CD4-positive, alpha-beta T cell treated with Interleukin-17A for 4 hours (primary cell): ENCODE data around the gene CBLN3.
"Not testable (repeated sequence)": the region's sequence is repeated elsewhere in the genome, so short reads cannot be mapped to it uniquely, and the experiment has no call there.

Experiments
- DNase-seq: peaks from one replicate; pipeline ENCODE4 v3.0.0-alpha.2; 2020; ENCODE audit warnings: mixed read lengths

CBLN3 gene

GRCh38 chr14:24399999-24400718 is 29.3 kb downstream of the CBLN3 start:
- DNase-seq = no peak

- DNase-seq = no peak
These were observed 30.0 kb downstream of the CBLN3 start for GRCh38 chr14:24399447-24399822.

DNA sequence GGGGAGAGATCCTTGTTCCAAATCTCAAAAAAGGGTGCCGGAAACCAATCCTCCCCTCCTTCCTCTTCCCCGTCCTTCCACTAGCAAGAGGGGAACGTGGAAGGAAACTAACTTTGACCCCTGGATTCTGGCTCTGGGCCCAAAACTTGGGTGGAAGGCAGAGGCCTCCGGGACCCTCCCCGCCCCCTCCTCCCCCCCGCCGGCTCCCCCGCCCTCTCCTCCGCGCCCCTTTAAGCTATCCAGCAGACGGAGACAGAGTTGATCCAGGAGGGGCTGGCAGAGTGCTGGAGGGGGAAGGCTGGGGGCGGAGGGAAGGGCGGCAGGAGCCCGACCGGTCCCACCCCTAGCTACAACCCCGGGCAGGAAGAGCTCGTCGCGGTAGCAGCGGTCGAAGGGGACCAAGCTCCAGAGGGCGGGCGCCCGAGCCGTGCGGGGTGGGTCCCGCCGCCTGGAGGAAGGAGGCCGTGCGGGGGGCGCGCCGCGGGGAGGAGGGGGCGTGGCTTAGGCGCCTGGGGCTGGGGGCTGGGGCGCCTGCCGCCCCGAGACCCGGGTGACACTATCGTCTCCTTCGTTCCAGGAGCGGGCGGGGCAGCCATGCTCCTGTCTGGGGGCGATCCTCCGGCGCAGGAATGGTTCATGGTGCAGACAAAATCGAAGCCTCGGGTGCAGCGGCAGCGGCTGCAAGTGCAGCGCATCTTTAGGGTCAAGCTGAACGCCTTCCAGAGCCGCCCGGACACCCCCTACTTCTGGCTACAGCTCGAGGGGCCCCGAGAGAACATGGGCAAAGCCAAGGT is 30.6 kb downstream of the CBLN3 start, which contains the start of gene NYNRIN:
Gene NYNRIN (plus strand): TSS at position 351 of the 794 bp plus-strand sequence. CDS start 244 bp downstream, at position 595.
- DNase-seq = peak; percentile 59

DNA sequence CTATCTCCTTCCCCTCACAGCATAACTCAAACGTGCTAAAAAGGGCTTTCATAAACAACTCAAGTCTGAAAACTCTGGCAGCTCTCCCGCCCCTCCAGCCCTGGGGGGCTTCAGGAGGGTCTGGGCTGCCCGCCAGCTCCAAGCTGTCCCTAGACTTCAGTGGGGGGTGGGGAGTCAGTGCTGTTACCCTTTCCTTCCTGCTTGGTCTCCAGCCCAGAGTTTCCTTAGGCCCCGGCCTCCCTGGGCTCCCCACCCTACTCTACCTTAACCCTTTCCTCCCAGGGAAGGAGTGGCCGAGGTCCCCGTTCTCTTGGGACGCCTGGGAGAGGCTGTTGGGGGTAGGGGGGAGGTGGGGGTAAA is 31.2 kb downstream of the CBLN3 start:
- DNase-seq = no peak

- no peak for DNase-seq
These were observed 31.7 kb downstream of the CBLN3 start for GRCh38 chr14:24397639-24398292.

GRCh38 chr14:24395609-24396582 is 33.6 kb downstream of the CBLN3 start:
- DNase-seq = no peak

- DNase-seq = no peak
These were observed 35.2 kb downstream of the CBLN3 start for GRCh38 chr14:24394275-24394674.

DNA sequence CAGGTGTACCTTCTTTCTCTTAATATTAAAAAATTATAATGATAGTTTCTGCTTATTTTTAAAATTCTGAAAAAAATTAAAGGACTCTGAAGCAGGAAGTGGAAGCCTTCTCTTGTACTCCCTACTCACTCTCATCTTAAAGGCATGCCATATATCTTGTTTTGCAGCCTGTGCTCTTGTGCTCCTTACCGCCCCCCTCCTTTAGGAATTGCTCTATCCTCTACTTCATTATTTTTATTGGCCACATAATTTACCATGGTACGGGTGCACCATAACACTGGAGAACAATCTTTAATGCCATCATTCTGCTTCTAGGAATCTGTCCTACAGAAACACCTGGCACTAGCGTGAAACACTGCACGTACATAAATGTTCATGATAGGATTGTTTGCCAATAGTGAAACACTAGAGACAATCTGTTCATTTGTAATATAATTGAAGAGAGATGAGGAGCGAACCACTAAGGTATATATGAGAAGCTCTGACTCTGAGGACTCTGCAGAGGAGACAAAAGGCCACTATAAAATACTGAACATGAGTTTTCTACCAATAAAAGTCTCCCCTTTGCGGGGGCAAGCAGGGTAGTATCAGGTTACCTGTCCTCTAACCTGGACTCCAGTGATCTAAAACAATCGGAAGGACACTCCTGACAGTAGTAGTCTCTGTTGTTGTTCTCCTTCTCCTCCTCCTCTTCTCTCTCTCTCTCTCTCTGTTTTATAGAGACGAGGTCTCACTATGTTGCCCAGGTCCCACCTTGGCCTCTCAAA is 37.0 kb downstream of the CBLN3 start:
- DNase-seq = no peak

DNA sequence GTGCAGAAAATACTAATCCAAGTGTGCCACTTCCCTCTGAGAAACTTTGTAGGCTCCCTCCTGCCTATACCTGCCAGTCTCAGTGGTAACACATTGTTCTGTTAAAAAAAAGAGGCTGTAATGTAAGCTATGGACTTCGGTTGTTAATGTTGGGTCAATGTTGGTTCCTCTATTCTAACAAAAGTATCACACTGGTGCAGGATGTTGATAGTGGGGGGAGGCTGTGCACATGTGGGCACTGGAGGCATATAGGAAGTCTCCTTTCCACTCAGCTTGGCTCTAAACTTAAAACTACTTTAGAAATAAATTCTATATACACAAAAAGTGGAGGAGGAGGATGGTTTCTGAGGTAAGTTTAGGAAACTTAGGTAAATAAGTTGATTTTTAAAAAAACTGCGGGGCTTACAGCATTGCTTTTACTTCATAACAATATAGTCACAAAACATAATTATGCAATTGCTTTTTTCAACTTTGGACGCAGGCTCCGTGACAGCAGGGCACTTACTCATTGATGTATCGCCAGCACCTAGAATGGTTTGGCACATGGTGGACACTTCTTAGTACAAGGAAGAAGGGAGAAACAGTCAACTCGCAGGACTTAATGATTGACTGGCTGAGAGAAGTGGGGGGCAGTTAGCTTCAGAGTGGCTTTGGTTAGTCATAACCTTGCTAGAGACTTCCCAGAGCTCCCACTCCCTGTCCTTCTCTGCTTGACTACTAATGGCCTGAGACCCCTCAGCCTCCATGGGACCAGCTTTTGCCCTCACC is 38.6 kb downstream of the CBLN3 start:
- no peak for DNase-seq

DNA sequence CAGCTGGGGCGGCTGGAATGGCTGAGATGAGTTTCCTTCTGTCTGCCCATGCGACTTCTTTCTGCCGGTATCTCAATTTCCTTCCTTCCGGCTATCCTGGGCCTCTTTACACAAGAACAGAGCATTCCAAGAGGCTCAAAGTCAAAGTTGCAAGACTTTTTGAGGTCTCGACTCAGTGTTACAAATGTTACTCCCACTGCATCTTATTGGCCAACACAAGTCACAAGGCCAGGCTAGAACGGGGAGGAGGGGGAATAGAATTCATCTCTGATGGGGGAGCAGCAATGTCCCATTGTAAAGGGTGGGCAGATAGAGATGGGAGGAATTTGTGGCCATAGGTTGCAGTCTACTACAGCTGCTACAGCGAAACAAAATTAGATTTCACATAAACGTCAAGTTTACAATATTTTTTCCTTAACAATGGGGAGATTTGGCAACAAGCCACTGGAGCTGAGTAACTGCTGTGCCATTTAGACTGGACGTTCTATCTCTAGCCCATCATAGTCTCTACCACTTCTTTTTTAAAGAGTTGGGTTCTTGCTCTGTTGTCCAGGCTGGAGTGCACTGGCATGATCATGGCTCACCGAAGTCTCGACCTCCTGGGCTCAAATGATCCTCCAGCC is 40.1 kb downstream of the CBLN3 start:
- DNase-seq = no peak

- no peak for DNase-seq
These were observed 40.8 kb downstream of the CBLN3 start for GRCh38 chr14:24388474-24389179.

DNA sequence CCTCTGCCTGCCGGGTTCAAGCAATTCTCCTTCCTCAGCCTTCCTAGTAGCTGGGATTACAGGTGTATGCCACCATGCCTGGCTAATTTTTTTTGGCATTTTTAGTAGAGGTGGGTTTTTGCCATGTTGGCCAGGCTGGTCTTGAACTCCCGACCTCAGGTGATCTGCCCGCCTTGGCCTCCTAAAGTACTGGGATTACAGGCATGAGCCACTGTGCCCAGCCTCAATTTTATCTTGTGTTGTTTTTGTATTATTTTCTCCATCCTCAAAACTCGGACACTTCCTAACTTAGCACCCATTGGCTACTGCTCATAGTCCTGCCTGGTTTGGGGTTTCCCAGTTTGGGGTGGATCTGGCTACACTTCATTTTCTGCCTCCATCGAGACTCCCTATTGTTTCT is 41.9 kb downstream of the CBLN3 start:
- not testable (repeated sequence) for DNase-seq

DNA sequence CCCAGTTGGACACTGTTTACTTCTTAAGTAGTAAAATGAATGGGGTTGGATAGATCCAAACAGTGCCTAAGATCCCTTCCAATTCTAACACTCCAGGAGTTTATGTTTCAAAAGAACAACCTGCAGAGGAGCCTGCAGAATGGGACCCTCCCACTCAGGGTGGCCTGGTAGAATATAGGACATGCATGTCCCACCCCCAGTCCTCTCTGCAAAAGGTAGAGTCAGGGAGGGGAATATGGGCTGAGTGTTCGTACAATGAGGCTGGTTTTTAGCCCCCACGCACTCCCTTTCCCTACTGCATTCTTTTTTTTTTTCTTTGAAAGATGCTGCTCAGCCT is 42.5 kb downstream of the CBLN3 start:
- DNase-seq = no peak

DNA sequence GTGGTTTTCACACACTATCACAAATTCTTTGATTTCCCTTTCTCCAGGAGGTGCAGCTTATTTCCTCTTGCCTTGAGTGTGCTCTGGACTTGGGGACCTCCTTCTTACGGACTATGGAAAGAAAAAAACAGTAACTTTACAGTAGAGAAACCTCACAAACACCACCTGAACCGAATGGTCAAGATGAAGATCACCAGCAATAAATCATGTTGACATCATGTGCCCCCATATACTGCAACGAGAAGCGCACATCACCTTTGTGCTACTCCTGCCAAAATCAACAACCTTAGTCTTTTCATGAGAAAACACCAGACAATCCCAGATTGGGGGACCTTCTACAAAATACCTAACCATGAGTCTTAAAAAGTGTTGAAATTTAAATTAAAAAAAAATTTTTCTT is 43.9 kb downstream of the CBLN3 start:
- no peak for DNase-seq

GRCh38 chr14:24384169-24384568 is 45.3 kb downstream of the CBLN3 start:
- no peak for DNase-seq

DNA sequence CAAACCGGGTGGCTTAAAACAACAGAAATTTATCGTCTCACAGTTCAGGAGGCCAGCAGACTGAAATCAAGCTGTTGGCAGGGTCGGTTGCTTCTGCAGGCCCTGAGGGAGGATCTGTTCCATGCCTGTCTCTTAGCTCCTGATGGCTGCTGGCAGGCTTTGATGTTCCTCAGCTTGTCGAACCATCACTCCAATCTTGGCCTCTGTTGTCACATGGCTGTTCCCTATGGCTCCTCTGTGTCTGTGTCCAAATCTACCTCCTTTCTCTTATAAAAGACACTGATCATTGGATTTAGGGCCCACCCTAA is 47.5 kb downstream of the CBLN3 start:
- DNase-seq = no peak

DNA sequence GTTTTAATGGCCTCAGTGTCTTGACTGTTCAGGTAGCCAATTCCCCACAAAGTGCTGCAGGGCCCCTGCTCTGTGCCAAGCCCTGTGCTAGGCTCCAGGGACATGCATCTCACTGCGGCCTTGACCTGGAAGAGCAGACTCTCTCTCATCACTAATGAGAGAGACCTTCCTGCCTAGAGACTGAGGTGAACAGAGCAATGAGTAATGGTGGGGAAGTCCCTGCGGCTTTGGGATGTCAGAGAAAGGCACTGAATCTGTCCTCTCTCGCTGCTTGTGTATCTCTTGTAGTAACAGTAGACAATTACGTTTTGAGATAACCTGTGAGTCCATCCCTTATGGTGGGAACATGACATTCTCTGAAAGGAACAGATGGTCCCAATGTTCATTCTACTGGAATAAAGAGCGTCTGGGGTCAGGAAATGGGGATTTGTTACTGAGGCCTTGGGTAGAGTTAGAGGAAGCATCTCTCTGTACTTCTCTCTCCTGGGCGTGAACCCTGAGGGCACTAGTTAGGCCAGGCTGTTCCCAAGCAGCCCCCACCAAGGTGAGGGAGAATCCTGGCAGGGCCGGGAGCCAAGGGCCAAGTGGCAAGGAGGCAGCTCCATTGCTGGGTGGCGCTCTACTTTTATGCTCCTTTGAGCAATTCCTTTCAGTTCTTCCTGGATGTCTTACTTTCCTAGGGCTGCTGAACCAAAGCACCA is 48.0 kb downstream of the CBLN3 start:
- no peak for DNase-seq

DNA sequence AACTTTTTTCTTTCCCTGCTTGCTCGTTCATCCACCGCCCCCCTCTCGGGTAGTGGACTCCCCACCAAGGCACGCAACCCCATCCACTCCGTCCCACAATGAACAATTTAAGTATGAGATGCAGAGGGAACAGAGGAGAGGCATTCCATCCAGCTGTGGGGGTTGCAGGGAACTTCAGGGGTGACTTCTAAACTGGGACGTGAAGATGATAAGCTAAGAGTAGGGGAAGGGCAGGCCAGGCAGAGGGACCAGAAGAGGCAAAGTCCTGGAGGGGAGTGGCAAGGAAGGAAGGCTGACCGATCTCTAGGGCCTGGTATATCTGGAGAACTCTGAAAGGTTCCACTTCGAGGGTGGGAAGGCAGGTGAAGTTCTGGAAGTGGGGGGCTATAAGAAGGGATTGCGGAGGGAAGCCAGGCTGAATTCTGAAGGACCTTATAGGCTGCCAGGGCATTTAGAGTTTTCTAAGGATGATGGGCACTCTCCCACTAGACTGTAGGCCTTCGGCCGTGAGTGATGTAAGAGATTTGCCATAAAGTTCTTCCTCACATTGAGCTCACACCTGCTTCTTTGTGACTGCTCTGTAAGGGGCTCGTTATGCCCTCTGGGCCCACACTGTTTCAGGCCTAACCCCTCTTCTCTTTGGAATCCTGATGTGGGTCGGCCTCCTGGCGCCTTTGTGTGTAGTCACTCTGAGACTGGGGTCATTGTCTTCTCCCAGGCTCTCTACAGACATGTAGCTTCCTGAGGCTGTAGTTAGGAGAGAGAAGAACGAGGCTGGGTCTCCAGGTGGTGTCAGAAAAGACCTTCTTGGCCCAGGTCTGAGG is 49.3 kb downstream of the CBLN3 start:
- no peak for DNase-seq
